Loucy (cell line): ENCODE results near the gene SLC16A4.

Experiments used
- H2AFZ ChIP-seq: fragments of 200-600 bp; sonication (generic); 2 replicates; pipeline ENCODE4 v1.6.0; 2016; ENCODE audit warnings: antibody characterized with exemption, mild to moderate bottlenecking, low read length, moderate library complexity
- H3F3A ChIP-seq: fragments of 200-600 bp; 2 replicates; pipeline ENCODE4 v1.6.0; 2016; ENCODE audit warnings: antibody characterized with exemption, low read depth, mild to moderate bottlenecking
- H3K27me3 ChIP-seq: fragments of 200-600 bp; sonication (generic); 2 replicates; pipeline ENCODE4 v1.6.1; 2014; ENCODE audit warnings: low read length, mild to moderate bottlenecking; ENCODE audit not compliant: insufficient read depth, poor library complexity, severe bottlenecking
- H3K36me3 ChIP-seq: fragments of 200-600 bp; sonication (generic); 2 replicates; pipeline ENCODE4 v1.6.1; 2016; ENCODE audit warnings: low read length; ENCODE audit not compliant: insufficient read depth
- H3K4me1 ChIP-seq: fragments of 200-600 bp; sonication (generic); 2 replicates; pipeline ENCODE4 v1.5.1; 2014; ENCODE audit warnings: low read length, mild to moderate bottlenecking; ENCODE audit not compliant: insufficient read depth, poor library complexity, severe bottlenecking
- H3K4me2 ChIP-seq: fragments of 200-600 bp; sonication (generic); 2 replicates; pipeline ENCODE4 v1.6.0; 2014; ENCODE audit warnings: antibody characterized with exemption, low read length, low read depth, mild to moderate bottlenecking; ENCODE audit not compliant: poor library complexity, severe bottlenecking
- H3K4me3 ChIP-seq: fragments of 200-600 bp; sonication (generic); 2 replicates; pipeline ENCODE4 v1.5.1; 2014; ENCODE audit warnings: low read length, mild to moderate bottlenecking, mixed read lengths; ENCODE audit not compliant: poor library complexity, severe bottlenecking
- H3K79me2 ChIP-seq: fragments of 200-600 bp; sonication (generic); 2 replicates; pipeline ENCODE4 v1.6.1; 2014; ENCODE audit warnings: low read length; ENCODE audit not compliant: insufficient read depth
- H3K9ac ChIP-seq: fragments of 200-600 bp; sonication (generic); 2 replicates; pipeline ENCODE4 v1.6.0; 2014; ENCODE audit warnings: mild to moderate bottlenecking, low read depth, low read length, moderate library complexity; ENCODE audit not compliant: poor library complexity, severe bottlenecking
- H3K9me2 ChIP-seq: fragments of 200-600 bp; sonication (generic); replicated peaks from 2 replicates; pipeline ENCODE4 v1.6.1; 2016; ENCODE audit warnings: low read depth, low read length, mixed read lengths
- H3K9me3 ChIP-seq: fragments of 200-600 bp; sonication (generic); 2 replicates; pipeline ENCODE4 v1.6.1; 2014; ENCODE audit warnings: mild to moderate bottlenecking, antibody characterized with exemption, low read length, low read depth; ENCODE audit not compliant: insufficient read depth
- H4K20me1 ChIP-seq: fragments of 200-600 bp; sonication (generic); 2 replicates; pipeline ENCODE4 v1.6.0; 2014; ENCODE audit warnings: antibody characterized with exemption, low read length, mild to moderate bottlenecking; ENCODE audit not compliant: insufficient read depth, poor library complexity, severe bottlenecking
- CTCF ChIP-seq: fragments of 200-600 bp; sonication (generic); conservative IDR thresholded peaks from 2 replicates; pipeline ENCODE4 v1.5.1; 2014; ENCODE audit warnings: mild to moderate bottlenecking, antibody characterized with exemption, low read length
- EZH2phosphoT487 ChIP-seq: fragments of 200-600 bp; IDR thresholded peaks from 2 replicates; pipeline ENCODE4 v1.6.1; 2018; ENCODE audit warnings: antibody characterized with exemption, mild to moderate bottlenecking, moderate library complexity, borderline replicate concordance

Gene SLC16A4

DNA sequence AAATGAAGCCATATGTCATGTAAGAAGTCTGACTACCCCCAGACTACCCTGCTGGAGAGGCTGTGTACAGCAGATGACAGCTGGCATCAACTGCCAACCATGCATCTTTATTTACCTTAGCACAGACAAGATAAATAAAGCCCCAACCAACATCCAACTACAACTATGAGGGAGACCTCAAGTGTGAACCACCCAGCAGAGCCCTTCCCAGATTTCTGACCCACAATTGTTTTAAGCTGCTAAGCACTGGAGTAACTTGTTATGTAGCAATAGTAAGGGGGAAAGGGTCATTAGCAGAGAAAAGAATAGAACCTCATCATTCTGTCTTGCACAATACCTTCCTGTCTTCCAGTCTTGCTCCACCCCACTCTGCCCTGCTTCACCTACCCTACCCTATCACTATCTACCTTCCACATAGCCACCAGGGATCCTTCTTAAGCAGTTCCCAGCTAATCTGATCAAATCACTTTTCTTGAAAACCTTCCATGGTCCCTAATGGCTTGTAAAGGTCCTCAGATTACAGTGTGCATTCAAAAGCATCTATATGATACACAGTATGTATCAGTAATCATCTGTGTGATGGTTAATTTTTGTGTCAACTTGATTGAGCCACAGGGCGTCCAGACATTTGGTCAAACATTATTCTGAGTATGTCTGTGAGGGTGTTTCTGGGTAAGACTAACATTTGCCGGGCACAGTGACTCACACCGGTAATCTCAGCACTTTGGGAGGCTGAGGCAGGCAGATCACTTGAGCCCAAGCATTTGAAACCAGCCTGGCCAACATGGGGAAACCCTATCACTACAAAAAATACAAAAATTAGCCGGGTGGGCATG is 71.3 kb downstream of the SLC16A4 start:
- no peaks in the 10 kb centered on the region for H3K79me2 ChIP-seq
- no peak overlapping the region for H3K9ac ChIP-seq
- H3K36me3 ChIP-seq: no peaks in the 10 kb centered on the region
- H3K4me3 ChIP-seq: no peak overlapping the region
- no peaks in the 10 kb centered on the region for H3K4me1 ChIP-seq
- H2AFZ ChIP-seq: no peak overlapping the region
- no peaks in the 10 kb centered on the region for H4K20me1 ChIP-seq
- no peaks in the 10 kb centered on the region for H3K9me3 ChIP-seq
- H3K4me2 ChIP-seq: no peak overlapping the region
- no peaks in the 10 kb centered on the region for H3K9me2 ChIP-seq
- H3K27me3 ChIP-seq: no peaks in the 10 kb centered on the region
- TF ChIP-seq EZH2phosphoT487: no peak
- TF ChIP-seq CTCF: no peak; the same call in 1 of the 2 replicates
- no peaks in the 10 kb centered on the region for H3F3A ChIP-seq

- TF ChIP-seq CTCF: no peak
- no peak for TF ChIP-seq EZH2phosphoT487
- Histone ChIP-seq H3K4me1 (no peaks in the 10 kb centered on the region), H3K9me2 (no peaks in the 10 kb centered on the region)
These were observed 72.8 kb downstream of the SLC16A4 start for GRCh38 chr1:110318046-110318445.

GRCh38 chr1:110316735-110317134 is 74.1 kb downstream of the SLC16A4 start:
- no peak overlapping the region for H3K9ac ChIP-seq
- no peaks in the 10 kb centered on the region for H3K27me3 ChIP-seq
- no peak overlapping the region for H3K4me3 ChIP-seq

More at GRCh38 chr1:110318046-110318445, 72.8 kb downstream of the SLC16A4 start:
- Histone ChIP-seq H3K9ac (no peak overlapping the region), H3K27me3 (no peaks in the 10 kb centered on the region), H3K9me3 (no peaks in the 10 kb centered on the region), H3K4me2 (no peak overlapping the region), H2AFZ (no peak overlapping the region), H4K20me1 (no peaks in the 10 kb centered on the region), H3K79me2 (no peaks in the 10 kb centered on the region), H3K36me3 (no peaks in the 10 kb centered on the region), H3K4me3 (no peak overlapping the region), H3F3A (no peaks in the 10 kb centered on the region)

More at GRCh38 chr1:110316735-110317134, 74.1 kb downstream of the SLC16A4 start:
- Histone ChIP-seq H3K36me3 (no peaks in the 10 kb centered on the region), H3K4me2 (no peak overlapping the region), H2AFZ (no peak overlapping the region), H3K79me2 (no peaks in the 10 kb centered on the region), H3K4me1 (no peaks in the 10 kb centered on the region), H3K9me3 (no peaks in the 10 kb centered on the region), H4K20me1 (no peaks in the 10 kb centered on the region), H3K9me2 (no peaks in the 10 kb centered on the region), H3F3A (no peaks in the 10 kb centered on the region)
- TF ChIP-seq EZH2phosphoT487: no peak
- TF ChIP-seq CTCF: no peak
